Measurements from ENCODE around the gene LIMK1.
"Not testable (repeated sequence)": the region's sequence is repeated elsewhere in the genome, so short reads cannot be mapped to it uniquely, and the experiment has no call there.

The LIMK1 gene

DNA sequence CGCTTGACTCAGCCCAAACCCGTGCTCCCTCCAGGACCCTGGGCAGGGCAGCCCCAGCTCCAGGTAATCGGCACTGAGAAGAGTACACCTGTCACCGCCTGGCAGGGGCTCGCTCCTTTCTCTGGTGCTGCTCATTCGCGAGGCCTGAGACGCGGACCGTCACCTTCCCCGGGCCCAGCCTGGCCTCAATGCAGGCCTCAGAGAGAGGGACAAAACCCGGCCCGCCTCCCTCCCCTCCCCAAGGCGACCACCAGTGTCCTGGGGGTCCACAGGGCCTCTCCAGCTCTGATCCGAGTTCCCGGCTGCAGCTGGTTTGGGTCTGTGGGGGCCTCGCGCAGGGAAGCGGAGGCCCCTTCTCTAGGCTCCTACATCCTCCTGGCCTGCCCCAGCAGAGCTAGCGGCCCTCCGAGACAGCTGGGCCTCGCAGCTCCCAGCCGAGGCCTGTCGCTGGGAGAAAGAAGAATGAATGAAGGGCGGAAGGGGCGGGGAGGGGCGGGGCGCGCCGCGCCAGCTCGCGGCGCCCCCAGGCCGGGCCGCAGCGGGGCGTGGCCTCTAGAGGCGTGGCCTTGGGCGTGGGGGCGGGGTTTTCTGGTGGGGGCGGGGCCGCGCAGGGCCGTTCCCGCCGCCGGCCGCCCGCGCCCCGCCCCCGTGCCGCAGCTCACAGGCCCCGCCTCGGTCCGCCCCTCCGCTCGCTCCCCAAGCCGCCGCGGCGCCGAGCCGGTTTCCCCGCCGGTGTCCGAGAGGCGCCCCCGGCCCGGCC lies at the start of gene LIMK1:
LIMK1 (plus strand) TSS at position 688 of the 760 bp plus-strand sequence. CDS start 187 bp downstream, outside the sequence.
- Mint-ChIP-seq H3K9me3 (no peaks in the 10 kb centered on the region), H3K4me1 (ENCODE audit: low read depth) (peaks cover 5% of the 10 kb centered on the region), H3K27me3 (ENCODE audit: low read depth) (no peaks in the 10 kb centered on the region), H3K4me3 (peak within 1 kb of the TSS; percentile 83), H3K36me3 (ENCODE audit: low read depth) (peaks cover 7% of the 10 kb centered on the region), H3K27ac (peak within 1 kb of the TSS; percentile 65)

DNA sequence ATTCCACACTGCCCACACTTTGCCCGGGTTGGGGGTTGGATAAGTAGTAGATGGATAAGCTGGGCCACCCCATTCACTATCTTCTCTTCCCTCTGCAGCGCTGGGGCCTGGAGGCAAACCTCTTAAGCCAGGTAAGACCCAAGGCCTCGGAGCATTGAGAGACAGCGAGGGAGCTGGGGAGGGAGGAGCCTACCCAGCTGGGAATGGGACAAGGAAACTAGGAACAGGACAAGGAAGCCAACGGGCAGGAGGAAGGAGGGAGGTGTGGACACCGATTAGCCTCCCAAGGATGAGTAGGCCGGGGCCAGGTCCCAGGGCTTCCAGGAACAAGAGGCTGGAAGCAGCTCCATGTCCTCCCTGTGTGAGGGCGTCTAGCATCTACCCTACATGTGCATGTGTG lies 46.0 kb upstream of the LIMK1 start:
- H3K36me3 Mint-ChIP-seq (ENCODE audit: low read depth) = no peaks in the 10 kb centered on the region
- H3K9me3 Mint-ChIP-seq = no peaks in the 10 kb centered on the region
- H3K27ac Mint-ChIP-seq = no peak overlapping the region
- H3K4me1 Mint-ChIP-seq (ENCODE audit: low read depth) = no peaks in the 10 kb centered on the region
- H3K4me3 Mint-ChIP-seq = no peak overlapping the region
- H3K27me3 Mint-ChIP-seq (ENCODE audit: low read depth) = no peaks in the 10 kb centered on the region

DNA sequence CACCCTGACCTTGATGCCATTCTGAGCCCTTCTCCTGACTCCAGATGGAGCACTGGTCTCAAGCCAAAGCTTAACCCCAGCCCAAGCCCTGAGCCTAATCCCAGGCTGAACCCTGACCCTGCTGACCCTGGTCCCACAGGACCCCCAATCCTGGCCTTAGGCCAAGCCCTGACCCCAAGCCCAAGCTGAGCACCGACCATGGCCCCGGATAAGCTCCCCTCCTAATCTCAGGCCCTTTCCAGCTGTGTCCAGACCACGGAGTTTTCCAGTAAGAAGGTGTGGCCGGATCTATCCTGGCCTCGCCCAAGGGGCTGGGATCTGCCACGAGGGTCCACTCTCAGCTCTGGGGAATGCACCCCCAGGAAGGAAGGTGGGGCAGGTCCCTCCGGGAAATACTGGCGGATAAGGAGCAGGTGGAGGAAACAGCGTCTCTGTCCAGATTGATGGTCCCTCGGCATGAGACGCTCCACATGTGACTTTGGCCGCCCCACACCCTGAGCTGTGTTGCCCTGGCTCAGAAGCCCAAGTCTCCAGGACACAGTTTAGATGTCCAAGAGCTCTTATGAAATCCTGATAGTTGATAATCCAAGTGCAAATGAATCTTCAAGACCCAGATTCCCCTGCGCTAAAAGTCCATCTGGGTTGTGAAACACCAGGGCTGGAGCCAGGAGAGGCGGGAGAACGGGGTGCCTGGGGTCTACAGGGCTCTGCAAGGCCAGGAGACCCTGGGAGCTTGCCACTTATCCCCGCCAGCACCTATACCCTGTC lies 45.2 kb upstream of the LIMK1 start:
- H3K27ac Mint-ChIP-seq = no peak overlapping the region
- no peak overlapping the region for H3K4me3 Mint-ChIP-seq
- no peaks in the 10 kb centered on the region for H3K9me3 Mint-ChIP-seq
- no peaks in the 10 kb centered on the region for H3K36me3 Mint-ChIP-seq (ENCODE audit: low read depth)
- H3K4me1 Mint-ChIP-seq (ENCODE audit: low read depth) = no peaks in the 10 kb centered on the region
- no peaks in the 10 kb centered on the region for H3K27me3 Mint-ChIP-seq (ENCODE audit: low read depth)

DNA sequence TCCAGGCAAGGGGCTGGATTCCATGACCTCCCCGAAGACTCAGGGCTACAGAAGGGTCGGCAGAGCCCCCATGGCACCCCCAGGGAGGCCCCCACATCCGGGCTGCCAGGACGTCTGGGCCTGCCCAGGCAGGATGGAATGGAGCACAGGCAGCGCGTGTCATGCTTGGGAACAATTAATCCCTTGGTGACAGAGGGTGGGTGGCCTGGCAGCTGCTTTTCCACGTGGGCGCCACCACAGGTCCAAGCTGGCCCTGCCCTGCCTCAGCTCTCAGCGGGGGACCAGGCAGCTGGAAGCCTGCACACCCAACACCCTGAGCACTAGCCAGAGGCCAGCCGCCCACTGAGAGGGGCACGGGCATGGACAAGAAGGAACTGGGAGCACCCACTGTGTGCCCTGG lies 44.3 kb upstream of the LIMK1 start:
- Mint-ChIP-seq H3K4me3 (no peak overlapping the region), H3K9me3 (no peaks in the 10 kb centered on the region), H3K36me3 (ENCODE audit: low read depth) (no peaks in the 10 kb centered on the region), H3K27ac (no peak overlapping the region), H3K4me1 (ENCODE audit: low read depth) (no peaks in the 10 kb centered on the region), H3K27me3 (ENCODE audit: low read depth) (no peaks in the 10 kb centered on the region)

DNA sequence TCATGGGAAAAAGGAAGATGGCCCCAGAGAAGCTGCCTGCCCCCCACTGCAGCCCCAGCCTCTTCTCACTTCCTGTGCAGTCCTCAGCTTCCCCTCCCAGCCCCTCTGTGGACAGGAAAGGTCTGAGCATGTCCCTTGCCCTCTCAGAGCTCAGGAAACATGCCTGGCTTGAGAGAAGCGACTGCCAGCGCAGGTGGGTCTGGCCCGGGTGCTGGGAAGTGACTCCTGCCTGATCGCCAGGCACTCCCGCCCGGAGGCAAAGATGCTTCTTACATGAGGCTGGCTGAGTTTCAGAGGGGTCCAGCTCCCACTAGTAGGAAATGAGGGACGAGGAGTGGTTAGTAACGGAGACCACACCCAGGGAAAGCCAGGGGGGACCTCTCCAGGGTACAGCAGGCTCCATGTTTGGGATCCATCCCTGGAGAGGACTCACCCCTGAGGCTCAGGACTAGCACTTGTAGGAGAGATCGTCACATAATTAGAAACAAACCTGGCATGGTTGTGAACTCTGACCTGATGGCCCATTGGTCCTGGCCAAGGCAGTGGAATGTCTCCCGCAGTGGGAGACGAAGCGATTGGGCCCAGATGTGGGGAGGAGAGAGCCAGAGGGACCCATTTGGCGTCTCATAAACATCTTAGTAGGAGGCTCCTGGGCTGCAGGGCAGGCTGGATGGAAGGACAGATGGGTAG lies 43.4 kb upstream of the LIMK1 start:
- Mint-ChIP-seq H3K9me3 (no peaks in the 10 kb centered on the region), H3K27me3 (ENCODE audit: low read depth) (no peaks in the 10 kb centered on the region), H3K36me3 (ENCODE audit: low read depth) (no peaks in the 10 kb centered on the region), H3K4me3 (no peak overlapping the region), H3K4me1 (ENCODE audit: low read depth) (no peaks in the 10 kb centered on the region), H3K27ac (no peak overlapping the region)

DNA sequence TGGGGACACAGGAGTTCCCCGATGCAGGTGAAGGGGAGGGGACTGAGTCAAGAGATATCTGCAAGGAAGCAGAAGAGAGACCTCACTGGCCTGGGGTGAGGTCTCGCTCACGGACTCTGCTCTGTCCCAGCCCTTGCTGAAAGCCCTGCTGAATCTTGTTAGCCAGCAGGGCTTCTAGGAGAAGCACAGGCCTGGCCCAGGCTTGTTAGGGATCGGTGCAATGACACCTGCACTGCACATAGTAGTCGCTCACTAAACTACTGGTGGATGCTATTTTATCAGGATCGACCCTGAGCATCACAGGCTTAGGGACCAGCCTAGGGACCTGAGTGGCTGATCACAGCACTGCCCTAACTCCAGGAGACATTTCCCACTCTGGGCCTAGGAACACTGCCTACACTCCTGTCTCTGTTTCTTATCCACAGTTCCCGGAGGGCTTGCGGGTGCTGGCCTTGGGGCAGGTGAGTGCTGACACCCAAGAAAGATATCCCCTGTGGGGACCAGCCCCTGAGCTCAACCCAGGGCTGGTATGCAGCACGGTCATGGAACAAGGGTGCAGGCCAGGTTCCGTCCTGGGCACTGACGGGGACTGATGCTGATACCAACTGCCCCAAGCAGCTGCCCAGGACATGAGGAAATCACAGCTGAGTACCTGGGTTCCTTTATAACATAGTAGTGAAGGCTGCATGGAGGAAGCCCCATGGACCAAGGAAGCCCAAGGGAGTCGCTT lies 42.6 kb upstream of the LIMK1 start:
- Mint-ChIP-seq H3K4me1 (ENCODE audit: low read depth) (no peaks in the 10 kb centered on the region), H3K36me3 (ENCODE audit: low read depth) (no peaks in the 10 kb centered on the region), H3K27me3 (ENCODE audit: low read depth) (no peaks in the 10 kb centered on the region), H3K9me3 (no peaks in the 10 kb centered on the region), H3K4me3 (no peak overlapping the region), H3K27ac (no peak overlapping the region)

DNA sequence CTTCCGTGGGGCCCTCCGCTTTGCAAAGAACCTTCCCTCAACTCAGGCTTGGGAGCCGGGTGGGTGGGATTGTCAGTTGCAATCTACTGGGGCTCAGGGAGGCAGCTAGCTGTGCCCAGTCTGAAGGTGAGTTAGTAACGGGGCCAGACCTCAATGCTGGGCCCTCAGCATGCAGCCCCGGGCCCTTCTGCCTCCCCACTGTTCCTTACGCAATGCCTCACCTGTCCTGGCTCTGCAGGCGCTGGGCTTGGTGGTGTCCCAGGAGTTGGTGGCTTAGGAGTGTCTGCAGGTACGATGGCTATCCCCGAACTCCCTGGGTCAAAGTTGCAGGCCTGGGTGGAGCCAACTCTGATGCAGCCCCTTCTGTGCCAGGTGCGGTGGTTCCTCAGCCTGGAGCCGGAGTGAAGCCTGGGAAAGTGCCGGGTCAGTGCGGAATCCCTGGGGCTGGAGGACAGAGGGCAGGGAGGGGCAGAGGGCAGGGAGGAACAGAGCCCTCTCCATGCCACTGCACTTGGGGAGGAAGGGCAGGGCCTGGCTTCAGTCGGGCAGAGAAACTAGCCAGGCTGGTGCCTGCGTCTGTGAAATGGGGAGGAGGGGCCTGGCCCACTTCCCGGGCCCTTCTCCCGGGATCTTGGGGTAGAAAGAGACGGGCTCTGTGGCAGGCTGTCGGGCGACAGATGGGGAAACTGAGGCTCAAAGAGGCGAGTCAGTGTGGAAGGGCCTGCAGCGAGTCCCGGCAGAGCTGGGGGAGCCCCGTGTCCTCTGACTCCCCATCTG lies 40.7 kb upstream of the LIMK1 start:
- H3K27ac Mint-ChIP-seq = no peak overlapping the region
- no peak overlapping the region for H3K4me3 Mint-ChIP-seq
- H3K27me3 Mint-ChIP-seq (ENCODE audit: low read depth) = no peaks in the 10 kb centered on the region
- no peaks in the 10 kb centered on the region for H3K4me1 Mint-ChIP-seq (ENCODE audit: low read depth)
- H3K36me3 Mint-ChIP-seq (ENCODE audit: low read depth) = no peaks in the 10 kb centered on the region
- no peaks in the 10 kb centered on the region for H3K9me3 Mint-ChIP-seq

DNA sequence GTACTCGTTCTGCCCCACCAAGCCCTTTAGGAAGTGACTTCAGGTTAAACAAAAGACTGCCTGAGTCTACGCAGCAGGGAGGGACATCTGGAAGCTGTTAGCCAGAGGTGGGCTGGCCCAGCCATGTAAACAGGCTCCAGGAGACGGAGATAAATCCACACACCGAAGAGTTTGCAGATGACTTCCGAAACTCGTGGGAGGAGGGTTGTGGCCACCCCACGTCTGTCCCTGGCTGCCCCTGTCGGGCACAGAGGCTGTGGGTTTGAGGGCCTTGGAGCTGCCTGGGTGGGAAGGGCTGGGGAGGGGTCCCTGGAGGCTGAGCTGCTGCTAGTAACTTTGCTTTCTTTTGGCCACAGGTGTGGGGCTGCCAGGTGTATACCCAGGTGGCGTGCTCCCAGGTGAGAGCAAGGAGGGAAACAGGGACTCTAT lies 40.1 kb upstream of the LIMK1 start:
- Mint-ChIP-seq H3K4me1 (ENCODE audit: low read depth) (no peaks in the 10 kb centered on the region), H3K27ac (no peak overlapping the region), H3K4me3 (no peak overlapping the region), H3K27me3 (ENCODE audit: low read depth) (no peaks in the 10 kb centered on the region), H3K9me3 (no peaks in the 10 kb centered on the region), H3K36me3 (ENCODE audit: low read depth) (no peaks in the 10 kb centered on the region)

DNA sequence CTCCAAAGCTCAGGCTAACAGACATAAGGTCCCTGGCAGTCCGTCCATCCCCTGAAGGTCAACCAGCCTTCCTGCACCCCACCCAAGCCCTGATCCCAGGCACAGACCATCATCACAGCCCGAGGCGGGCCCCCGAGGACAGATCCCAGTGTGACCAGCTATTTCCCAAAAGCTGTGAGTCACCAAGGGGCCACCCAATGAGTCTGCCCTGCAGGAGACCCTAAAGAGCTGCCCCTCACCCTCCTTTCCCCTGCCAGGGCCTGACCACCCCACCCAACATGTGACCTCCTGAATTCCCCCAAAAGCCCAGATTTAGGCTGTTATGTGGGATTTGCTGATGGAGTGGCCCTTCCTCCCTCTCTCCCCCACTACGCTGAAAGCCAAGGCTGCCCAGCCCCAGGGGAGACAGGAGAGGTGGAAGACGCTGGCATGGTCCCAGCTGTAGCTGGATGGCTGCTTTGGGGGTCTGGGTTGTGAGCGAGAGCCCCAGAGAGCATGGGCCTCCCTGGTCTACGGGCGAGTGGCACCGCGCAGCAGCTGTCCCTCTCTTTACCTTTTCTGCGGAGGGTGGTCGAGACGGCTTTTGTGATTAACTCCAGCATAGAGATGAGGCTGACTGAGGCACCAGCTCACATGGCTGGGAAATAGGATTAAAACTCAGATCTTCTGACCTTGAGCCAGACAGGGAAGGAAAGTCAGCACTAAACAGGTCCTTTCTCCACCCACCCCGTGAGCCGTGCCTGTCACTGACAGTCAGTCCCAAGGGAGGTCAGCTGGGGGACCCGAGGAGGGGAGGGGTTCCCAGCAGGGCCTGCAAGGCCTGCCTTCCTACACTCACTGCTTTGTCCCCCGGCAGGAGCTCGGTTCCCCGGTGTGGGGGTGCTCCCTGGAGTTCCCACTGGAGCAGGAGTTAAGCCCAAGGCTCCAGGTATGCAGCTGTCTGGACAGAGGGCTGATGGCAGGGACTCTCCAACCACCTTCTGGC lies 38.9 kb upstream of the LIMK1 start:
- Mint-ChIP-seq H3K4me1 (ENCODE audit: low read depth) (no peaks in the 10 kb centered on the region), H3K4me3 (no peak overlapping the region), H3K27me3 (ENCODE audit: low read depth) (no peaks in the 10 kb centered on the region), H3K9me3 (no peaks in the 10 kb centered on the region), H3K36me3 (ENCODE audit: low read depth) (no peaks in the 10 kb centered on the region), H3K27ac (no peak overlapping the region)

DNA sequence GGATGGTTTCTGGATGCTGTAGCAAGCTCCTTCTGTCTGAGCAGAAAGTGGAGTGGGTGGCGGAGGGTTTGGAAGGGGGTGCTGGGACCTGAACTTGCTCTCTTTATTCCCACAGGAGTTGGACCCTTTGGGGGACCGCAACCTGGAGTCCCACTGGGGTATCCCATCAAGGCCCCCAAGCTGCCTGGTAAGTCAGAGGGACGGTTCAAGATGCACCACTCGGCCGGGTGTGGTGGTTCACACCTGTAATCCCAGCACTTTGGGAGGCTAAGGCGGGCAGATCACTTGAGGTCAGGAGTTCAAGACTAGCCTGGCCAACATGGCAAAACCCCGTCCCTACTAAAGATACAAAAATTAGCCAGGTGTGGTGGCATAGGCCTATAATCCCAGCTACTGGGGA lies 37.0 kb upstream of the LIMK1 start:
- not testable (repeated sequence) for H3K27ac Mint-ChIP-seq; H3K4me3 Mint-ChIP-seq; H3K4me1 Mint-ChIP-seq (ENCODE audit: low read depth)

DNA sequence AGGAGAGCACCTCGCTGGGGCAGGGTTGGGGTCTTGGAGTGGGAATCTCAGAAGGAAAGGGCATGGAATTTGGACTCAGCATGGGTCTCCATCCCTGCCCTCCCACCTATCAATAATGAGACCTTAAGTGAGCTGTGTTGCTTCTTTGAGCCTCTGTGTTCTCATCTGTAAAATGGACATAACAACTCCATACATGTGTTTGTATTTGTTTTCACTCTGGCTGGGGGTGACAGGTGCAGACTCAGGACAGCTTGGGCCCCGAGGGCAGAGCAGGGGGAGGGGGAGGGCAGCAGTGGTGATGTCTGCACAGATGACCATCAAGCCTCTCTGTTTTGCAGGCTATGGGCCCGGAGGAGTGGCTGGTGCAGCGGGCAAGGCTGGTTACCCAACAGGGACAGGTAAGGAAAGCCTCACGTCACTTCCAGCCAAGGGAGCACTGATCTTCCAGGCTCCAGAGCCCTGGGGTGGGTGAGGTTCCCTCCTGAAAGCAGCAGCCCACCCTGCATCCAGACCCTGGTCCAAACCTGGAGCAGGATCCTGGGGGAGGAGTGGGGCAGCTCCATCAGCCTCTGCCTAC lies 35.7 kb upstream of the LIMK1 start:
- no peak overlapping the region for H3K27ac Mint-ChIP-seq
- no peak overlapping the region for H3K4me3 Mint-ChIP-seq
- no peaks in the 10 kb centered on the region for H3K36me3 Mint-ChIP-seq (ENCODE audit: low read depth)
- H3K9me3 Mint-ChIP-seq = no peaks in the 10 kb centered on the region
- H3K27me3 Mint-ChIP-seq (ENCODE audit: low read depth) = no peaks in the 10 kb centered on the region
- H3K4me1 Mint-ChIP-seq (ENCODE audit: low read depth) = no peaks in the 10 kb centered on the region

More for the DNA sequence above, 37.0 kb upstream of the LIMK1 start:
- not testable (repeated sequence) for H3K9me3 Mint-ChIP-seq; H3K36me3 Mint-ChIP-seq (ENCODE audit: low read depth); H3K27me3 Mint-ChIP-seq (ENCODE audit: low read depth)

DNA sequence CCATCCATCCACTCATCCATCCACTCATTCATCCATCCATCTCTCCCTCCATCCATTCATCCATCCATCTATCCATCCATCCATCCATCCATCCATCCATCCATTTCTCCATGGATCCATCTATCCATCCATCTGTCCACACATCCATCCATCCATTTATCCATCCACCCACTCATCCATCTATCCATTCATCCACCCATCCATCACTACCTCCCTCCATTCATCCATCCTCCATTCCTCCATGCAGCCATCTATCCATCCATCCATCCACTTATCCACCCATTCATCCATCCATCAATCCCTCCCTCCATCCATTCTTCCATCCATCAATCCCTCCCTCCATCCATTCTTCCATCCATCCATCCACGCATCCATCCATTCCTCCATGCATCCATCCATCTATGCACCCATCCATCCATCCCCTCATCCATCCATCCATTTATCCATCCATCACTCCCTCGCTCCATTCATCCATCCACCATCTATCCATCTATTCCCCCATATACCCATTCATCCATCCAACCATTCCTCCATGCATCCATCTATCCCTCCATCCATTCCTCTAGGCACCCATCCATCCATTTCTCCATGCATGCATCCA lies 34.5 kb upstream of the LIMK1 start:
- no peaks in the 10 kb centered on the region for H3K27me3 Mint-ChIP-seq (ENCODE audit: low read depth)
- no peaks in the 10 kb centered on the region for H3K9me3 Mint-ChIP-seq
- no peaks in the 10 kb centered on the region for H3K4me1 Mint-ChIP-seq (ENCODE audit: low read depth)
- no peaks in the 10 kb centered on the region for H3K36me3 Mint-ChIP-seq (ENCODE audit: low read depth)
- H3K27ac Mint-ChIP-seq = no peak overlapping the region
- no peak overlapping the region for H3K4me3 Mint-ChIP-seq

Measured in T-helper 1 cell treated with Interleukin-12 subunit alpha and Interleukin-12 subunit beta and Interleukin-4 antibody, amounts not matched to agents 30 μg/mL and 1 μg/mL, for 36 hours (primary cell).